HEK293 (cell line): ENCODE results near the gene SMC1B.

Experiments
- ZNF19 ChIP-seq: fragments of 450-650 bp; formaldehyde crosslinking; IDR thresholded peaks from 2 replicates; pipeline ENCODE4; 2016; ENCODE audit warnings: missing biosample characterization, missing genetic modification characterization, low read depth
- ZNF404 ChIP-seq: fragments of 450-650 bp; formaldehyde crosslinking; IDR thresholded peaks from 2 replicates; pipeline ENCODE4 v1.5.1; 2017; ENCODE audit warnings: missing biosample characterization, missing genetic modification characterization
- TF ChIP-seq, protein P1 (sequence below): fragments of 450-650 bp; formaldehyde crosslinking; IDR thresholded peaks from 2 replicates; pipeline ENCODE4 v1.5.1; 2016; ENCODE audit warnings: missing biosample characterization, missing genetic modification characterization

DNA sequence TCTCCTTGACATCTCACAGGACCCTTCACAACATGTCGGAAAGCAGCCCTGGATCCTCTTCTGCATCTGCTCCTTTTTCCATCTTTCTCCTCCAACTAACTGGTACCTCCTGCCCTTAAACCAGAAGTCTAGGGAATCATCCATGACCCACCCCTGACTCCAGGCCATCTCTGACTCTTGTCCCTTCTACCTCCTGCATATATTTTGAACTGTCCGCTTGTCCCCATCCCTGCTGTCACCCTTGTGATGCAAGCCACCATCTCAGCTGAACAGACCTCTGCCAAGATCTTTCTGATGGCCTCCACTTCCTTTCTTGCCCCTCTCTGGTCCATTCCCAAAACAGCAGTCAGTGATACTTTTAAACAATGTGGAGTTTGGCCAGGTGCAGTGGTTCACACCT, 7.1 kb upstream of the SMC1B start:
- TF ChIP-seq, protein P1, sequence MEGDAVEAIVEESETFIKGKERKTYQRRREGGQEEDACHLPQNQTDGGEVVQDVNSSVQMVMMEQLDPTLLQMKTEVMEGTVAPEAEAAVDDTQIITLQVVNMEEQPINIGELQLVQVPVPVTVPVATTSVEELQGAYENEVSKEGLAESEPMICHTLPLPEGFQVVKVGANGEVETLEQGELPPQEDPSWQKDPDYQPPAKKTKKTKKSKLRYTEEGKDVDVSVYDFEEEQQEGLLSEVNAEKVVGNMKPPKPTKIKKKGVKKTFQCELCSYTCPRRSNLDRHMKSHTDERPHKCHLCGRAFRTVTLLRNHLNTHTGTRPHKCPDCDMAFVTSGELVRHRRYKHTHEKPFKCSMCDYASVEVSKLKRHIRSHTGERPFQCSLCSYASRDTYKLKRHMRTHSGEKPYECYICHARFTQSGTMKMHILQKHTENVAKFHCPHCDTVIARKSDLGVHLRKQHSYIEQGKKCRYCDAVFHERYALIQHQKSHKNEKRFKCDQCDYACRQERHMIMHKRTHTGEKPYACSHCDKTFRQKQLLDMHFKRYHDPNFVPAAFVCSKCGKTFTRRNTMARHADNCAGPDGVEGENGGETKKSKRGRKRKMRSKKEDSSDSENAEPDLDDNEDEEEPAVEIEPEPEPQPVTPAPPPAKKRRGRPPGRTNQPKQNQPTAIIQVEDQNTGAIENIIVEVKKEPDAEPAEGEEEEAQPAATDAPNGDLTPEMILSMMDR (tag by site-specific recombination), result no peak
- TF ChIP-seq ZNF19 (no peak), ZNF404 (tag by site-specific recombination) (no peak)
